KOPT-K1 (cell line): ENCODE results near the gene FAM131B.

Experiments
- H3K27ac ChIP-seq: fragments of 200-600 bp; sonication (generic); 2 replicates; pipeline ENCODE4 v1.5.1; 2016; ENCODE audit warnings: antibody characterized with exemption, mild to moderate bottlenecking, low read depth, low read length; ENCODE audit not compliant: poor library complexity, severe bottlenecking
- H3K36me3 ChIP-seq: fragments of 200-600 bp; sonication (generic); 2 replicates; pipeline ENCODE4 v1.5.1; 2017; ENCODE audit warnings: antibody characterized with exemption, mild to moderate bottlenecking, low read length, moderate library complexity; ENCODE audit not compliant: insufficient read depth
- H3K9me3 ChIP-seq: fragments of 200-600 bp; sonication (generic); 2 replicates; pipeline ENCODE4 v1.5.1; 2017; ENCODE audit warnings: antibody characterized with exemption, low read length, mild to moderate bottlenecking; ENCODE audit not compliant: insufficient read depth, poor library complexity, severe bottlenecking

Gene FAM131B

DNA sequence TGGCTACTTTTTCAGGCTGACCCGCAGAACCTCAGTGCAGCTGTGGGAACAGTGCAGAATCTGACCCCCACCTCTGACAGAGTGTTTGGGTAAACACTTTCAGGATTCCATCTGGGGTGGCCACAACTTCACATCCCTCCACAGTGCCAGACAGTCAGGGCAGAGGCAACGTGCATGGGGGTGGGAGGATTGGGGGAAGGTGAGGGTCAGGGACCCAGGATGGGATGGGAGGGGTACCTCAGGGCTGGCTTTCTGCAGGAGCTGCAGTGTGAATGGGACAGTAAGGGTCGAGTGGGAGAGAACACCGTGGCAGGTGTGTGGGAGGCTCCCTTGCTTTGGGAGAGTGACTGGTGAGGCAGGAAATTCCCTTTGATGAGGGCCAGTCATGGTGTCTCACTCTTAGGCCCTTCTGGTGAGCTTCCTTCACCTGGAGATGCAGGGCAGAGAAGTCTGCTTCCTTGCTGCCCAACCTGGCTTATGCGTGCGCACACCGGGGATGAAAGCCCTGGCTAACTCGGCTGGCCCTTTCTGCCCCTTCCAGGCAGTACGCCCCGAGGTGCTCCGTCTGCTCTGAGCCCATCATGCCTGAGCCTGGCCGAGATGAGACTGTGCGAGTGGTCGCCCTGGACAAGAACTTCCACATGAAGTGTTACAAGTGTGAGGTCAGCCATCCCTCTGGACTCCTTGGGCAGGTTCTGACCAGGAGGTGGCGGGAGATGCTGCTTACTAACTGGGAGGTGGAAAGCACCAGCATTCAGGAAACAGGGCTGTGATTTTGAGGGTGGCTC is 27.0 kb upstream of the FAM131B start:
- no peaks in the 10 kb centered on the region for H3K36me3 ChIP-seq
- no peak overlapping the region for H3K27ac ChIP-seq
- no peaks in the 10 kb centered on the region for H3K9me3 ChIP-seq

DNA sequence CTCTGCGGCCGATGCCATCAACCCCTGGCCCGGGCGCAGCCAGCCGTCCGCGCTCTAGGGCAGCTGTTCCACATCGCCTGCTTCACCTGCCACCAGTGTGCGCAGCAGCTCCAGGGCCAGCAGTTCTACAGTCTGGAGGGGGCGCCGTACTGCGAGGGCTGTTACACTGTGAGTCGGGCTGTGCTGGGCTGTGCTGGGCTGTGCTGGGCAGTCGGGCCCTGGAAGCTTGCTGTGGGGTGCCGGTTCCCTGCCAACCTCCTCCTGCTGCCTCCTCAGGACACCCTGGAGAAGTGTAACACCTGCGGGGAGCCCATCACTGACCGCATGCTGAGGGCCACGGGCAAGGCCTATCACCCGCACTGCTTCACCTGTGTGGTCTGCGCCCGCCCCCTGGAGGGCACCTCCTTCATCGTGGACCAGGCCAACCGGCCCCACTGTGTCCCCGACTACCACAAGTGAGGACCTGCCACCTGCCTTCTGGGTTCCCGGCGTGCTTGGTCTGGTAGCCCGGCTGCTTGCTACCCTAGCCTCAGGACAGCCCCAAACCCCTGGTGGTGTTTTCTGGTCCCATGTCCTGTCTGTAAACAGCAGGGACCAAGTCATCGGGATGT is 26.1 kb upstream of the FAM131B start:
- H3K36me3 ChIP-seq, result no peaks in the 10 kb centered on the region
- no peak overlapping the region for H3K27ac ChIP-seq
- no peaks in the 10 kb centered on the region for H3K9me3 ChIP-seq

DNA sequence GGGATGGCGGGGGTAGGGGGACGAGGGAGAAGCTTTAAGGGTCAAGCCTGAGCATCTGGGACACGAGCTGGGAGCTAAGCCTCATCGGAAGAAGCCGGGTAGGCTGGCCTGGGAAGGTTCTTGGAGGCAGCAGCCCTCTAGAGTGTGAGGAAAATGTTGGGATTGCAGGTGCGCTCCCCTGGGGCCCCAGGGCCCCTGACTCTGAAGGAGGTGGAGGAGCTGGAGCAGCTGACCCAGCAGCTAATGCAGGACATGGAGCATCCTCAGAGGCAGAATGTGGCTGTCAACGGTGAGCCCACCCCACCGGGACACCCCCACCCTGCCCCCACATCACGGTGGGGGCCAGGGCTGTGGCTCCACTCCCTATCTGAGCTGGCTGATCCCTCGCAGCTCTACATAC is 25.5 kb upstream of the FAM131B start:
- H3K27ac ChIP-seq, result no peak overlapping the region
- no peaks in the 10 kb centered on the region for H3K9me3 ChIP-seq
- no peaks in the 10 kb centered on the region for H3K36me3 ChIP-seq

DNA sequence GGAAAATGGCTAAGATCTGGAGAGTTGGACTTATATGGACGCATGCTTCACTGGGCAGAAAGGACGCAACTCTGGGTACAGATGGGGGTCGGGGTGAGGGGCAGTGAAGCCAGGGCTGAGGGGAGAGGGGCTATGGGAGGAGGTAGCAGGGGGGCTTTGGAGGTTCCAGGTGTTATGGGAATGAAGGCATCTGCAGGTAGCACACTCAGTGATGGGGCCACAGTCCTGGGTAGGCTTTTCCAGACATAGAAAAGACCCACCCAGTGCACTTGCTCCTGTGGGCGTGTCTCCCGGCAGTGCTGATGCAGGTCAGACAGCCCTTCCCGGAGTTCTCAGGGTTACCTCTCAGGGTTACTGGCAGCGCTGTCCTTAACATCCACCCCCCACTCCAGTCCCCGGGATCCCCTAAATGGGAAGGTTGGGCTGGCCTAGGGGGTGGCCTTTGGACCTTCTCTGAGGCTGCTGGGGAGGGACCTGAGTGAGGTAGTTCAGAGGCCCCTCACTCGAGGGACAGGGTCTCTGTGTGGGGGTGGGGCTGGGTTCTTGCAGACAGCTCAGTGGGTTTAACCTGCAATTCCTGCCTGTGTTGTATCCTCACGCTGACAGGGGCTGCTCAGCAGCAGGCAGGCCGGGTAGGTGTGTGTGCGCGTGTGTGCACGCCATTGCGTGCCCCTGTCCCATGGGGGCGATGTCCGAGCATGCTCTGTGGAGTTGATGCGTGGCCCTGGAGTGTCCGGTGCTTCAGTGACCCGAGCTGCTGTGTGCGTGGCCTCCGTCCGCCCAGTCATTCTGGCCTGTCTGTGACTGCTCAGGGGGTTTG is 24.9 kb upstream of the FAM131B start:
- H3K9me3 ChIP-seq, result no peaks in the 10 kb centered on the region
- no peaks in the 10 kb centered on the region for H3K36me3 ChIP-seq
- H3K27ac ChIP-seq, result no peak overlapping the region

DNA sequence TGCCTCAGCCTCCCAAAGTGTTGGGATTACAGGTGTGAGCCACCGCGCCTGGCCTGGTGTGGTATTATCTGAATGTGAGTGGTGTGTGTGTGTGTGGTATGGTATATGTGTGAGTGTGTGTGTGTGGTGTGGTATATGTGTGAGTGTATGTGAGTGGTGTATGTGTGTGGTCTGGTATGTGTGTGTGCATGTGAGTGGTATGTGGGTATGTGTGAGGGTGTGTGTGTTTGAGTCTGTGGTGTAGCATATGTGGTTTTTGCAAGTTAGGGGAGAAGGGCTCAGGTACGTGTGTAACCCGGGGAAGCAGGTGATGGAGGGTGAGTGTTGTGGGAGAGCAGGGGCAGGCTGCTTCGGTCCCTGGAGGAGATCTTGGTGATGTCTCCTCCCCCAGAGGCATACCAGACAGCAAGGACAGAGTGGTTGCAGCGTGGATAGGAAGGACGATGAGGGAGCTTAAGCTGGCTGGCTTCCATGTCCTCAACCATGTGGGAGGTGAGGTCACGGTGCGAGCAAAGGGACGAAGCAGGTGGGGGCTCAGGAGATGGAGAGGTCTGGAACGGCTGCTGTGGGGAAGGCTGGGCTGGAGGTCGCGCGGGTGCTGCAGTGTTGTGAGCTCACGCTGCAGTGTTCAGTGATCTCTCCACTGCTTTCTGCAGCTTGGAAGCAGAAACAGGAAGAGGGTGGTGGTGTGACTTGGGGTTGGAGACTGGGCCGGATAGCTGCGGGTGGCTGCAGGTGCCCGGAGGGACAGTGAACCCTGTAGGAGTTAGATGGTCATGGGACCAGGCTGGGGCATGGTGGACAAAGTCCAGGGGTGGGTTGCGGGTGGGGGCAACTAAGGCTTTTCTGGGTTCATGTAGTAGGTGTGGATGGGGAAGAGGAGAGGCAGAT is 23.6 kb upstream of the FAM131B start:
- Histone ChIP-seq H3K9me3 (no peaks in the 10 kb centered on the region), H3K36me3 (no peaks in the 10 kb centered on the region), H3K27ac (peak overlapping the region; percentile 56)

DNA sequence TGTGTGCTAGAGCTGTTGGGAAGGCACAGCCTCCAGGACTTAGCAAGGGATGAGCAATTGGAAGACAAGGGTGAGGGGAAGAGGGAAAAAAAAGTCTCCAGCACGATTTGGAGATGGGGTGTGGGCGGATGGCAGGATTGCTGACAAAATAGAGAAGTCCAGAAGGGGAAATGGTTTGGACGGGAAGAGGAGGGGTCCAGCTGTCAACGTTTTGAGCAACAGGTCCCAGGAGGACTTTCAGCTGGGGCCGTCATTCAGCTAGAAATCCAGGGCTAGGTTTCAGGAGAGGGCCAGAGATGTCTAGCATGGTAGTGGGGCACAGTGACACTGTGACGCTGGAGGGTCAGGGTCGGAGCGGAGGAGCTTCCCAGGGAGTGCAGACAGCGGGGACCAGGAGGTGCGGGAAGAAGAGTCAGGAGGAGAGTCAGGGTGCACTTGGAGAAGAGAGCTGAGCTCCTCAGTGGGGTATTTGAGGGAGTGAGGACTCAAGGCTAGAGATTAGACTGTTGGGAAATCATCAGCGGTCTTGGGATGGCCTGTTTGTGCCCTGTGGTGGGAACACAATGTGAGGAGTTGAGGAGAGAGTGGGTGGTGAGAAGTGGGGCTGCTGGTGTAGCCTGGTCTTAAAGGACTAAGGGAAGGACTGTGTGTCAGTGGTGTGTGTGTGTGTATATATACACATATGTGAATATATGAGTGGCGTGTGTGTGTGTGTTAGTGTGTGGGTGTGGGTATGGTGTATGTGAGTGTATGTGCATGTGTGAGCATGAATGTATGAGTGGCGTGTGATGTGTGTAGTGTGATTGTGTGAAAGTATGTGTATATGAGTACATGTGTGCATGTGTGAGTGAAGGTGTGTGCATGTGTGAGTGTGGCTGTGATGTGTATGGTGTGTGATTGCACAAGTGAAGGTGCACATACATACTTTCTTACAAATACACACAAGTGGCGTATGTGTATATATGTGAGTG is 22.4 kb upstream of the FAM131B start:
- Histone ChIP-seq H3K27ac (no peak overlapping the region), H3K36me3 (no peaks in the 10 kb centered on the region), H3K9me3 (no peaks in the 10 kb centered on the region)

DNA sequence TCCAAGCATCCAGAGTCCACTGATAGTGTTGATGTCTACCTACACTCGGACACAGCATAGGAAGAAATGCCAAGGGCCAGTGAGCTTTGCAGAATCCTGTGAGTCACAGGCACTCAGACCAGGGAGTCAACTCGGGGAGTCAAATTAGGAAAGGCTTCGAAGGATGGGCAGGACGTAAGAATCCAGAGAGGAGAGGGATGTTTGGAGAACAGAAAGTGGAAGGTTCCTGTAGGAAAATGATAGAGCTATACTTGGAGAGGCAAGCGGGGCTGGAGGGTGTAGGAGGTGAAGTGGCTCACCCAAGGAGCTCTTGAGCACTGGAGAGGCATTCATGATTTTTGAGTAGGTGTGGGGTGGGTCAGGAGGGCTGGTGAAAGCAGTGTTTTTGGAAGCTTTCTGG is 21.6 kb upstream of the FAM131B start:
- H3K36me3 ChIP-seq, result no peaks in the 10 kb centered on the region
- no peaks in the 10 kb centered on the region for H3K9me3 ChIP-seq
- no peak overlapping the region for H3K27ac ChIP-seq

DNA sequence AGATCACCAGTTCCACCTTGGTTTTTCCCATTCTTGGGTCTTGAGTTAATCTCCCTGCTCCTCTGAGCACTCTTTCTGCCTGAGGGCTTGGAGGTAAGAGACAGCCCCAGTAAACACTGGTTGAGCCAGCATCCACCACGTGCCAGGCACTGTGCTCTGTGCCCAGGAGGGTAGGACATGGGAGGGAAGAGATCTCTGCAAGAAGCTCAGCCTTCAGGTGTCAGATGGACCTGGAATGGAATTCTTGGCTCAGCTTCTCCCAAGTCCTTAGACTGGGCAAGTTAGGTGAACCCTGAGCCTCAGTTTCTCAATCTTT is 21.1 kb upstream of the FAM131B start:
- Histone ChIP-seq H3K36me3 (no peaks in the 10 kb centered on the region), H3K9me3 (no peaks in the 10 kb centered on the region), H3K27ac (no peak overlapping the region)

DNA sequence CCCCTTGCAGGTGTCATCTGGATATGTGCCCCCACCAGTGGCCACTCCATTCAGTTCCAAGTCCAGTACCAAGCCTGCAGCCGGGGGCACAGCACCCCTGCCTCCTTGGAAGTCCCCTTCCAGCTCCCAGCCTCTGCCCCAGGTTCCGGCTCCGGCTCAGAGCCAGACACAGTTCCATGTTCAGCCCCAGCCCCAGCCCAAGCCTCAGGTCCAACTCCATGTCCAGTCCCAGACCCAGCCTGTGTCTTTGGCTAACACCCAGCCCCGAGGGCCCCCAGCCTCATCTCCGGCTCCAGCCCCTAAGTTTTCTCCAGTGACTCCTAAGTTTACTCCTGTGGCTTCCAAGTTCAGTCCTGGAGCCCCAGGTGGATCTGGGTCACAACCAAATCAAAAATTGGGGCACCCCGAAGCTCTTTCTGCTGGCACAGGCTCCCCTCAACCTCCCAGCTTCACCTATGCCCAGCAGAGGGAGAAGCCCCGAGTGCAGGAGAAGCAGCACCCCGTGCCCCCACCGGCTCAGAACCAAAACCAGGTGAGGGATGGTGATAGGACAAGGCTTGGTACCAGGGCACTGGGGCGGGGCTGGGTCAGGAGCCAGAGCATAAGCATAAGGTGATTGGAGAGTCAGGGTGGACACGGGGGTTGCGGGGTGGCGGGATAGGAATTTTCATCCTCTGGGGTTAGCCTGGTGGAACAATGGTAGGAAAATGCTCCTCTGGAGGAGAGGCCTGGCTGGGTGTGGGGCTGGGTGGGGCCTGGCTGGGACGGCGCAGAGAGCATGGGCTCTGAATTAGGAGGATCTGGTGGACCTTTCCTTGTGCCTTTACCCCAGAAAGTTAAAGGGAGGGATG is 20.5 kb upstream of the FAM131B start:
- no peaks in the 10 kb centered on the region for H3K9me3 ChIP-seq
- H3K27ac ChIP-seq, result no peak overlapping the region
- no peaks in the 10 kb centered on the region for H3K36me3 ChIP-seq

DNA sequence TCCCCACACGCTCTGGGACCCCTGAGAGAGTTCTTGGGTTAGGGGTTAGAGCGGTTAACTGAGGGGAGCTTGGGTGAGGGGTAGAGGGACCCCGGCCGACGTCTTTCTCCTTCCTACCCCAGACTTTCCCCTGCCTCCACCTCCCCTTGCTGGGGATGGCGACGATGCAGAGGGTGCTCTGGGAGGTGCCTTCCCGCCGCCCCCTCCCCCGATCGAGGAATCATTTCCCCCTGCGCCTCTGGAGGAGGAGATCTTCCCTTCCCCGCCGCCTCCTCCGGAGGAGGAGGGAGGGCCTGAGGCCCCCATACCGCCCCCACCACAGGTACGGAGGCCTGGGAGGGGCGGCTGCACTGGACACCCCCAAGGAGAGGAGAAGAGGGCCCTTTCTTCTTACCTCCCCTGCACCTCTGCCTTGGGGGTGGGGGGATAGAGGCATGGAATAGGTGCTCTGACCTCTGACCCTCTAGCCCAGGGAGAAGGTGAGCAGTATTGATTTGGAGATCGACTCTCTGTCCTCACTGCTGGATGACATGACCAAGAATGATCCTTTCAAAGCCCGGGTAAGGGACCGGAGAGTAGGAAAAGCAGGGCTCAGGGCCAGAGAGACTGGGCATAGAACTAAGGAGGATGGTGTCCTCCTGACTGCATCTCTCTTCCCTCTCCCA is 19.7 kb upstream of the FAM131B start:
- Histone ChIP-seq H3K27ac (no peak overlapping the region), H3K9me3 (no peaks in the 10 kb centered on the region), H3K36me3 (no peaks in the 10 kb centered on the region)

DNA sequence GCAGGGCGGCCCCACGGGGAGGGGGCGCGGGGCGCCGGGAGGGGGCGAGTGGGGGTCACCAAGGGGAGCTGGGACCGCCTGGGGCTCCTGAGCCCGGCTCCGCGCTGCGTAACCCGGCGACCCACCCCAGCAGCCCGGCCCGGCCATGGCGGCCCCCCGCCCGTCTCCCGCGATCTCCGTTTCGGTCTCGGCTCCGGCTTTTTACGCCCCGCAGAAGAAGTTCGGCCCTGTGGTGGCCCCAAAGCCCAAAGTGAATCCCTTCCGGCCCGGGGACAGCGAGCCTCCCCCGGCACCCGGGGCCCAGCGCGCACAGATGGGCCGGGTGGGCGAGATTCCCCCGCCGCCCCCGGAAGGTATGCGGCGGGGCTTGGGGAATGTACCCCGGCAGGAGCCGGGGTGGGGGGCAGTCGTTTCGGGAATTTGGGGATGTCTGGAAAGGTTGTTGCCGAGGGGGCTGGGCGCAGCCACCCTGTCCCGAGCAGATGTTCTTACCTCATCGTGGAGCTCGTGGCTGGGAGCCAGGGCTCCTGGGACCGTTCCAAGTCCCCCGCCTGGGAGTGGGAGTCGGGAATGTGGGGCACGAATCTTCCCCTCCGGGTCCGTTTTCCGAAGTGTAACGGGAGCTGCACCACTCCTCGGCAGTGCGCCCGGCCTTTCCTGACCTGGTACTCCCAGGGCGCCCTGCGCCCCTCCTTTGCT is 19.1 kb upstream of the FAM131B start:
- Histone ChIP-seq H3K9me3 (no peaks in the 10 kb centered on the region), H3K27ac (peak overlapping the region; percentile 59), H3K36me3 (no peaks in the 10 kb centered on the region)

DNA sequence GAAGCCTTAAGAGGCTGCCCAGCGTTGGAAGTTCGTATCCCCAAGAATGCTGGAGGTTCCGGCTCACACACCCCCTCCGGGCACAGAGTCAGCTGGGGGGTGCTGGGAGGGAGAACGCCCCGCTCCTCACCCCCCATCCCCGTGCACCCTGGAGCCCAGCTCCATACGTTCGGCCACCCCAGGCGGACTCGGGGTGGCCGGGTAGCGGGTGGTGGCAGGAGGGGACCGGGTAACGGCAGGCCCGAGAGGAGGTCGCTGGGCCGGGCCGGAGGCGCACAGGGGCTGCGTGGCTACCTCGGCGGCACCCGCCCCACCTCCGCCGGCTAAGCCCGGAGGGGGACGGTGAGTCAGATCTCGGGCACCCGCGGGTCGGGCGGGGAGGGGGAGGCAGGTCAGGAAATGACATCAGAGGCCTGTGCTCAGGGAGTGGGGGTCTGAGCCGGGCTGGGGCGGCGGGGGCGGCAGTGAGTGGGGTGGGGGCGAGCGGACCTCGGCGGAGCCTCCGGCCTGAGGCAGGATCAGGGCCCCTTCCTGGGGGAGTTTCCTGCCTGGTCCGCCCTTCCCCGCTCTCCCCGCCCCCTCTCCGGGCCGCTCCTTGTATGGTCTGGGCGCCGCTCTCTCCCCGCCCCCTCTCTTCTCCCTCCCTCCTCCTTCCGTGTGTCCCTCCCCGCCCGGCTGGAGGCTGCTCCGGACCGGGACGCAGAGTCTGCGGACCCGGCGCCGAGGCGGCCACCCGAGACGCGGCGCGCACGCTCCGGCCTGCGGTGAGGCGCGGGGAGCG is 18.3 kb upstream of the FAM131B start, which contains the start of gene ZYX:
Gene ZYX (plus strand): TSS at position 700 of the 781 bp plus-strand sequence. CDS start 227 bp downstream, outside the sequence.
- Histone ChIP-seq H3K9me3 (no peaks in the 10 kb centered on the region), H3K36me3 (no peaks in the 10 kb centered on the region), H3K27ac (peak within 1 kb of the TSS; percentile 59)
